HepG2 (cell line): ENCODE measurements around the gene SLC28A1. TPM values are rescaled to one million over a fixed set of nuclear protein-coding genes. Genes with fewer than 3 reads are reported as not detected.
A peak's percentile ranks its signal among the peaks of the same experiment; 100 is the strongest.

Experiments used
- ATAC-seq: fragments of 200-7000 bp; cut with Tn5 transposase; 3 replicates; pipeline ENCODE4 v1.9.1; 2020; ENCODE audit warnings: mild to moderate bottlenecking, moderate library complexity
- BruUV-seq: library from RNA; stranded (reverse); fragments of 400-500 nt; replicated peaks from 2 replicates; lab custom pipeline; 2021; lab: Mats Ljungman, UMichigan
- CTCF ChIA-PET: fragments of 300-600 bp; formaldehyde crosslinking; extraction: SDS; loops from one replicate; lab custom pipeline; 2021; ENCODE audit warnings: low total read pairs, inconsistent platforms, low intra/inter-chr PET ratio; lab: Yijun Ruan, JAX
- POLR2A ChIA-PET: fragments of 350-600 bp; sonication (Branson Sonifier 250); formaldehyde crosslinking; loops from one replicate; lab custom pipeline; 2020; ENCODE audit warnings: antibody characterized with exemption, inconsistent platforms; lab: Yijun Ruan, JAX
- DNase-seq: peaks from one replicate; pipeline ENCODE4 v3.0.0-alpha.2; 2015; ENCODE audit warnings: low spot score
- FAIRE-seq: peaks from 3 replicates; lab custom pipeline; 2011; peaks lifted over from hg19 to GRCh38; lab: Jason Lieb, UNC
- H2AFZ ChIP-seq: one replicate; pipeline ENCODE4 v1.6.1; 2011; ENCODE audit warnings: low read length, inconsistent platforms
- H3K27ac ChIP-seq: fragments of 300-600 bp; 3 replicates; pipeline ENCODE4 v1.8.0; 2011; ENCODE audit warnings: mixed run types, mild to moderate bottlenecking, mixed read lengths, low read length, inconsistent platforms; ENCODE audit not compliant: insufficient read depth; ENCODE audit errors: extremely low read length
- H3K27me3 ChIP-seq, 2 experiments: fragments of 200-600 bp in 1 of 2; 2 replicates in 1 of 2; 3 replicates in 1 of 2; pipeline versions ENCODE4 v1.6.0 to v1.8.0; 2011; ENCODE audit warnings: low read length in 2 of 2, mild to moderate bottlenecking in 2 of 2, moderate library complexity in 2 of 2, inconsistent platforms in 1 of 2; ENCODE audit not compliant: insufficient read depth in 2 of 2, control insufficient read depth in 1 of 2
- H3K36me3 ChIP-seq, 2 experiments: fragments of 200-600 bp in 1 of 2; replicated peaks in 1 of 2; 2 replicates in 1 of 2; 3 replicates in 1 of 2; pipeline versions ENCODE4 v1.5.1 to v1.8.0; 2011; ENCODE audit warnings: low read length in 2 of 2, inconsistent platforms in 1 of 2; ENCODE audit not compliant: insufficient read depth in 2 of 2, control insufficient read depth in 1 of 2
- H3K4me1 ChIP-seq: 2 replicates; pipeline ENCODE4 v1.5.1; 2012; ENCODE audit warnings: low read length, inconsistent platforms; ENCODE audit not compliant: insufficient read depth
- H3K4me2 ChIP-seq: 2 replicates; pipeline ENCODE4 v1.6.0; 2011; ENCODE audit warnings: low read depth, low read length, inconsistent platforms
- H3K4me3 ChIP-seq, 3 experiments: fragments of 200-600 bp in 1 of 3; sonication (generic), shearing (Covaris generic) in 1 of 3; replicated peaks in 1 of 3; 2 replicates each; pipeline ENCODE4 v1.5.1; 2011 to 2016; ENCODE audit warnings: low read length in 3 of 3, inconsistent platforms in 2 of 3, low read depth in 2 of 3, mild to moderate bottlenecking in 2 of 3, control low read depth in 1 of 3, mixed read lengths in 1 of 3; ENCODE audit not compliant: insufficient read depth in 1 of 3
- H3K79me2 ChIP-seq: one replicate; pipeline ENCODE4 v1.6.1; 2011; ENCODE audit warnings: low read length, inconsistent platforms; ENCODE audit not compliant: insufficient read depth
- H3K9ac ChIP-seq: 2 replicates; pipeline ENCODE4 v1.6.0; 2011; ENCODE audit warnings: mild to moderate bottlenecking, low read depth, low read length, inconsistent platforms; ENCODE audit not compliant: insufficient read depth
- H3K9me3 ChIP-seq: 2 replicates; pipeline ENCODE4 v1.5.1; 2012; ENCODE audit warnings: mild to moderate bottlenecking, low read length
- H4K20me1 ChIP-seq: 2 replicates; pipeline ENCODE4 v1.6.0; 2011; ENCODE audit warnings: inconsistent platforms, mild to moderate bottlenecking, low read length, moderate library complexity; ENCODE audit not compliant: insufficient read depth
- BRD4 ChIP-seq: sonication (generic); formaldehyde crosslinking; IDR thresholded peaks from 2 replicates; pipeline ENCODE4 v1.4.0; 2020; ENCODE audit warnings: missing genetic modification reagents
- HNRNPUL1 ChIP-seq: fragments of 200-400 bp; formaldehyde crosslinking; IDR thresholded peaks from 2 replicates; pipeline ENCODE4 v1.6.1; 2017; ENCODE audit warnings: low read depth, mild to moderate bottlenecking, low read length, moderate library complexity
- MAFK ChIP-seq, 2 experiments: IDR thresholded peaks in 1 of 2; conservative IDR thresholded peaks in 1 of 2; 2 replicates each; pipeline ENCODE4 v1.6.1; 2011; ENCODE audit warnings: improper control_type of control experiment in 2 of 2, low read length in 2 of 2
- MTF2 ChIP-seq: sonication (generic); formaldehyde crosslinking; IDR thresholded peaks from 2 replicates; pipeline ENCODE4 v1.5.0; 2020; ENCODE audit warnings: missing genetic modification reagents, borderline replicate concordance
- MXI1 ChIP-seq: IDR thresholded peaks from 3 replicates; pipeline ENCODE4 v1.6.1; 2012; ENCODE audit warnings: low read depth, low read length, inconsistent platforms, borderline replicate concordance
- NFIC ChIP-seq: IDR thresholded peaks from 2 replicates; pipeline ENCODE4 v1.6.1; 2012; ENCODE audit warnings: mild to moderate bottlenecking, low read length, inconsistent platforms
- REXO4 ChIP-seq: sonication (generic); formaldehyde crosslinking; IDR thresholded peaks from 2 replicates; pipeline ENCODE4 v1.8.0; 2022; ENCODE audit warnings: missing genetic modification reagents, mild to moderate bottlenecking, borderline replicate concordance
- SSRP1 ChIP-seq: IDR thresholded peaks from 2 replicates; pipeline ENCODE4 v1.6.1; 2016; ENCODE audit warnings: control low read depth
- TOPORS ChIP-seq: sonication (generic); formaldehyde crosslinking; IDR thresholded peaks from 2 replicates; pipeline ENCODE4 v1.8.0; 2023; ENCODE audit warnings: mild to moderate bottlenecking, missing genetic modification reagents
- ZBTB34 ChIP-seq: sonication (generic); formaldehyde crosslinking; IDR thresholded peaks from 2 replicates; pipeline ENCODE4 v1.8.0; 2022; ENCODE audit warnings: mild to moderate bottlenecking, missing genetic modification reagents
- ZNF557 ChIP-seq: sonication (generic); formaldehyde crosslinking; IDR thresholded peaks from 2 replicates; pipeline ENCODE4 v1.4.0; 2020; ENCODE audit warnings: missing genetic modification reagents
- ZNF570 ChIP-seq: sonication (generic); formaldehyde crosslinking; IDR thresholded peaks from 2 replicates; pipeline ENCODE4 v1.4.0; 2020; ENCODE audit warnings: mild to moderate bottlenecking, missing genetic modification reagents, borderline replicate concordance
- ZNF773 ChIP-seq: sonication (generic); formaldehyde crosslinking; IDR thresholded peaks from 2 replicates; pipeline ENCODE4 v1.4.0; 2020; ENCODE audit warnings: missing genetic modification reagents, borderline replicate concordance
- WGBS: methylation state at CpG from one replicate; pipeline ENCODE4 v1.1.6; 2017; ENCODE audit warnings: low lambda C conversion rate; 5-methylcytosine and 5-hydroxymethylcytosine counted together
- in situ Hi-C: cut with HindIII; loops from 2 replicates; pipeline ENCODE4 v1.10.0; 2017; ENCODE audit warnings: low pct_unique_long_range_greater_than_20kb; ENCODE audit not compliant: extremely low pct_ligation_motif_present
- intact Hi-C: fragments of 100-400 bp; cut with micrococcal nuclease; formaldehyde crosslinking; loops from one replicate; pipeline ENCODE4 v1.10.0; 2022; ENCODE audit not compliant: unreplicated experiment
- polyA plus RNA-seq, 8 experiments: library from polyadenylated mRNA; depleted of rRNA in 3 of 8; stranded (reverse) in 7 of 8; unstranded in 1 of 8; fragments of >200 nt; fragmentation: Illumina TruSeq in 4 of 8; extraction: Trizol in 4 of 8; gene quantifications; 2 replicates each; pipeline versions ENCODE4 v1.2.1 to v1.2.3, GENCODE V29; 2011 to 2016; ENCODE audit warnings: low read depth in 4 of 8, missing spikeins in 1 of 8, mixed read lengths in 1 of 8; ENCODE audit not compliant: insufficient read depth in 1 of 8
- total RNA-seq, 5 experiments: library from RNA; depleted of rRNA; stranded (reverse); fragments of >200 nt; fragmentation: Illumina TruSeq; extraction: Trizol; gene quantifications; 2 replicates each; pipeline ENCODE4 v1.2.3, GENCODE V29; 2016; ENCODE audit warnings: low read depth in 1 of 5
- TF ChIP-seq, protein P1 (sequence below): sonication (generic); formaldehyde crosslinking; conservative IDR thresholded peaks from 2 replicates; pipeline ENCODE4 v1.4.0; 2020; ENCODE audit warnings: missing genetic modification reagents
- TF ChIP-seq, protein P2 (sequence below): sonication (generic); formaldehyde crosslinking; IDR thresholded peaks from 2 replicates; pipeline ENCODE4 v1.9.0; 2022; ENCODE audit warnings: missing genetic modification reagents, mild to moderate bottlenecking, borderline replicate concordance

The SLC28A1 gene
- total and polyA plus RNA-seq, 2 of the 13 experiments (the other 11 are each of a cell fraction or from before 2014, with no cell fraction given), result 0.31 to 5.8 TPM

DNA sequence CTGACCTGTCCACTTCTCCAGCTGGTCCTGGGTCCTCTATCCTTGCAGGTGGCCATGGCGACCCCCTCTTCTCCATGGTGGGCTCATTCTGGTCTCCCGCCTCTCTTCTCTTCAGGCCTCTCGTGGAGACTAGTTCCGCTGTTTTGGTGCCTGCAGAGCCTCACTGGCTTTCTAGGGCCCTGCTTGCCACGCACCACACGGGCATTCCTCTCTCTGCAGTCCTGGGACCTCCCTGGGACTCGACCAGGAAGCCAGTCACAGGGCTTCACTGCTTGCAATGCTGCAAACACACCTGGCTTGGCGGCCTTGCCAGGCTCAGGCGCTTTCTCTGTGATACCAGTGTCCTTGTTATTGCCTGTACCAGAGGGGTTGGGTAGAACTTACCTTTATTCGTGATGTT is 9.1 kb downstream of the SLC28A1 start:
- no peak for TF ChIP-seq ZNF557
- no peak for TF ChIP-seq MXI1
- TF ChIP-seq SSRP1 (CRISPR knock-in tag), result no peak
- no TSS peak for BruUV-seq
- ATAC-seq (no peak), FAIRE-seq (no peak), DNase-seq (no peak)
- ChIA-PET POLR2A (no interaction called here), CTCF (no interaction called here)
- no peak overlapping the region for H3K4me2 ChIP-seq
- H3K27me3 ChIP-seq, result no peaks in the 10 kb centered on the region; a peak in 1 of 5 replicates
- H3K27ac ChIP-seq, result no peak overlapping the region
- H2AFZ ChIP-seq, result no peak overlapping the region
- no peak overlapping the region for H3K4me3 ChIP-seq
- no peaks in the 10 kb centered on the region for H3K79me2 ChIP-seq
- intact Hi-C loops, result no loop called here
- no peak overlapping the region for H3K9ac ChIP-seq
- WGBS, result 79% methylated on average over 9 of the region's 10 CpGs
- H4K20me1 ChIP-seq, result no peaks in the 10 kb centered on the region
- no peaks in the 10 kb centered on the region for H3K9me3 ChIP-seq
- no peaks in the 10 kb centered on the region; the same call in 1 of the 2 replicates for H3K4me1 ChIP-seq
- no peaks in the 10 kb centered on the region for H3K36me3 ChIP-seq
- in situ Hi-C loops, result no loop called here

DNA sequence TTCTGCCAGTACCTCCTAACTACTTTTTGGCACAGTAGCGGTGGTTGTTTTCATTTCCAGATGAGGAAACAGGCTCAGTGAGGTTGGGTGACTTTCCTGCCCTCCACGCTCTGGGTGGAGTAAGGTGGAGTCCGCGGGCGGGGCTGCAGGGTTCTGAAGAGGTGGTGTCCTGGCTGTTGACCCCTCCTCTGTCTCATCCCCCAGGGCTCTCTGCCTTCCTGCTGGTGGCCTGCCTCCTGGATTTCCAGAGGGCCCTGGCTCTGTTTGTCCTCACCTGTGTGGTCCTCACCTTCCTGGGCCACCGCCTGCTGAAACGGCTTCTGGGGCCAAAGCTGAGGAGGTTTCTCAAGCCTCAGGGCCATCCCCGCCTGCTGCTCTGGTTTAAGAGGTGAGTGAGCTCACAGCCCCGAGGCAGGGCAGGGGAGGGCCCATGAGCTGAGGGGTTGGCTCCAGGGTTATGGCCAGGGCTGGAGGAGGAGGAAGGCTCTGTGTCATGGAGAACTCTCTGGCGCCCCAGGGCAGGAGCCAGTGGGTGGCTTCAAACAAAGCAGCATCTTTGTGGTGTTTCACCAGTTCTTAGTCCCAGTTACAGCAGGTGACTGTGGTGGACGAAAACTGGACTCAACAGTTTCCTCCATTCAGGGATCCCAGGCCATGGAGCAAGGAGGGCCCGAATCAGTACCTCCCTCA is 10.4 kb downstream of the SLC28A1 start:
- in situ Hi-C loops, result no loop called here
- no TSS peak for BruUV-seq
- Histone ChIP-seq H3K36me3 (no peaks in the 10 kb centered on the region), H3K4me2 (no peak overlapping the region), H4K20me1 (no peaks in the 10 kb centered on the region), H3K4me3 (no peak overlapping the region), H3K27ac (no peak overlapping the region), H3K79me2 (no peaks in the 10 kb centered on the region), H2AFZ (no peak overlapping the region), H3K9ac (no peak overlapping the region), H3K4me1 (no peaks in the 10 kb centered on the region; the same call in 1 of the 2 replicates), H3K9me3 (no peaks in the 10 kb centered on the region), H3K27me3 (no peaks in the 10 kb centered on the region; a peak in 1 of 5 replicates)
- FAIRE-seq (no peak), DNase-seq (no peak), ATAC-seq (peak; percentile 42)
- CTCF ChIA-PET, result no interaction called here
- intact Hi-C loops, result no loop called here
- WGBS, result 91% methylated on average over 6 of the region's 12 CpGs
- POLR2A ChIA-PET, result no interaction called here
- TF ChIP-seq MAFK (conservative IDR thresholded peaks at IDR 0.05 in 1 of 2, IDR thresholded peaks at IDR 0.05 in 1 of 2; ENCODE audit: low read length in 2 of 2), result no peak
- TF ChIP-seq ZNF570, result no peak
- TF ChIP-seq, protein P1, sequence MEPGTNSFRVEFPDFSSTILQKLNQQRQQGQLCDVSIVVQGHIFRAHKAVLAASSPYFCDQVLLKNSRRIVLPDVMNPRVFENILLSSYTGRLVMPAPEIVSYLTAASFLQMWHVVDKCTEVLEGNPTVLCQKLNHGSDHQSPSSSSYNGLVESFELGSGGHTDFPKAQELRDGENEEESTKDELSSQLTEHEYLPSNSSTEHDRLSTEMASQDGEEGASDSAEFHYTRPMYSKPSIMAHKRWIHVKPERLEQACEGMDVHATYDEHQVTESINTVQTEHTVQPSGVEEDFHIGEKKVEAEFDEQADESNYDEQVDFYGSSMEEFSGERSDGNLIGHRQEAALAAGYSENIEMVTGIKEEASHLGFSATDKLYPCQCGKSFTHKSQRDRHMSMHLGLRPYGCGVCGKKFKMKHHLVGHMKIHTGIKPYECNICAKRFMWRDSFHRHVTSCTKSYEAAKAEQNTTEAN (CRISPR knock-in tag), result no peak
- no peak for TF ChIP-seq MTF2
- TF ChIP-seq, protein P2, sequence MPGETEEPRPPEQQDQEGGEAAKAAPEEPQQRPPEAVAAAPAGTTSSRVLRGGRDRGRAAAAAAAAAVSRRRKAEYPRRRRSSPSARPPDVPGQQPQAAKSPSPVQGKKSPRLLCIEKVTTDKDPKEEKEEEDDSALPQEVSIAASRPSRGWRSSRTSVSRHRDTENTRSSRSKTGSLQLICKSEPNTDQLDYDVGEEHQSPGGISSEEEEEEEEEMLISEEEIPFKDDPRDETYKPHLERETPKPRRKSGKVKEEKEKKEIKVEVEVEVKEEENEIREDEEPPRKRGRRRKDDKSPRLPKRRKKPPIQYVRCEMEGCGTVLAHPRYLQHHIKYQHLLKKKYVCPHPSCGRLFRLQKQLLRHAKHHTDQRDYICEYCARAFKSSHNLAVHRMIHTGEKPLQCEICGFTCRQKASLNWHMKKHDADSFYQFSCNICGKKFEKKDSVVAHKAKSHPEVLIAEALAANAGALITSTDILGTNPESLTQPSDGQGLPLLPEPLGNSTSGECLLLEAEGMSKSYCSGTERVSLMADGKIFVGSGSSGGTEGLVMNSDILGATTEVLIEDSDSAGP (CRISPR knock-in tag), result no peak
- no peak for TF ChIP-seq ZBTB34 (CRISPR knock-in tag)
- no peak for TF ChIP-seq BRD4 (CRISPR knock-in tag)
- no peak for TF ChIP-seq REXO4 (CRISPR knock-in tag)
- TF ChIP-seq TOPORS (CRISPR knock-in tag), result no peak
- no peak for TF ChIP-seq HNRNPUL1
- TF ChIP-seq NFIC, result no peak
- no peak for TF ChIP-seq ZNF773
